Measurements from ENCODE around the gene SNTG2.
"Not testable (repeated sequence)": the region's sequence is repeated elsewhere in the genome, so short reads cannot be mapped to it uniquely, and the experiment has no call there.

SNTG2 gene

GRCh38 chr2:1363367-1363766 lies 412.7 kb downstream of the SNTG2 start:
- no peak for DNase-seq (ENCODE audit: low read depth in 1 of 2, low spot score in 1 of 2)
- in situ Hi-C loops (cut with HindIII; ENCODE audit: low pct_unique_long_range_greater_than_20kb, low sequenced_read_pairs), result no loop called here
- TF ChIP-seq JUND (IDR thresholded peaks at IDR 0.05; ENCODE audit: low read depth), result no peak

DNA sequence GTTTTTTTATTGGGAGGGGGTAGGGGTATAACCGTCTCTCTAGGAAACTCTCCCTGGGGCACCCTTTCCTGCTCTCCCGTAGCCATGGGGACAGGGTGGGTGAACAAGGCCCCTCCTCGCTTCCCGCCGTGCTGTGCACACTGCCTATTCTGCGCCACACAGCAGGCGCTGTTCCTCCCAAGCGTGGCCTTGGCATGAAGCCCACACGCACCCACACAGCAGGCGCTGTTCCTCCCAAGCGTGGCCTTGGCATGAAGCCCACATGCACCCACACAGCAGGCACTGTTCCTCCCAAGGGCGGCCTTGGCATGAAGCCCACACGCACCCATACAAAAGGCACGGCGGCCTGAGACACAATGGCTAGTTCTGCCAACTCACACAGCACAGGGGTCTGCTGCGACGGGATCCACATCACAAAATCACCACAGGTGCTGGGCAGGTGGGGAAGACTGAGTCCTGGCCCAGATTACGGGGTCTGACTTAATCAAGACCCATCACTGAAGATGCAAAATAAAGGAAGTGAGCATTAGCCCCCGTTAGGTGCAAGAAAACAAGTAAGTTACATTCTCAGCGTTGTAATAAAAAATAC lies 416.0 kb downstream of the SNTG2 start:
- in situ Hi-C loops (cut with HindIII; ENCODE audit: low pct_unique_long_range_greater_than_20kb, low sequenced_read_pairs), result no loop called here
- no peak for DNase-seq (ENCODE audit: low read depth in 1 of 2, low spot score in 1 of 2)
- no peak for TF ChIP-seq JUND (IDR thresholded peaks at IDR 0.05; ENCODE audit: low read depth)

GRCh38 chr2:1367601-1368000 lies 417.0 kb downstream of the SNTG2 start:
- no peak for DNase-seq (ENCODE audit: low read depth in 1 of 2, low spot score in 1 of 2)
- TF ChIP-seq JUND (IDR thresholded peaks at IDR 0.05; ENCODE audit: low read depth), result no peak
- in situ Hi-C loops (cut with HindIII; ENCODE audit: low pct_unique_long_range_greater_than_20kb, low sequenced_read_pairs), result no loop called here

GRCh38 chr2:1369905-1370304 lies 419.3 kb downstream of the SNTG2 start:
- in situ Hi-C loops (cut with HindIII; ENCODE audit: low pct_unique_long_range_greater_than_20kb, low sequenced_read_pairs), result no loop called here
- no peak for TF ChIP-seq JUND (IDR thresholded peaks at IDR 0.05; ENCODE audit: low read depth)
- no peak for DNase-seq (ENCODE audit: low read depth in 1 of 2, low spot score in 1 of 2)

DNA sequence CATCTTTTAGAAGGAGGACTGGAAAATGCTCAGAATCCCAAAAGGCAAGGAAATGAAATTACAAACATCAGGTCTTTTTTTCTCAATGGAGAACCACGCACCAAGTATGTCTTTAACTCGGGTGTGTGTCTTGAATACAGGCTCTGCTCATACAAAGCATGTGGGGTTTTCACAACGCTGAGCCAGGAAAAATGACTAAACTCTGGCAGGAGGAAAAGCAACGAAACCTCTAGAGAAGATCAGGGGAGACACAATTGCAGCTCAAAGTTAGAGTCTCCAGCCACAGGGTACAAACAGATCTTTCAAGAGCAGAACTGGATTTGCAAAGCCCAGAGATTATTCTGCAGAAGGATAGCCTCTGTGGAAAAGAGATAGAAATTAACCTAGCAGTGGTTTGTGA lies 419.8 kb downstream of the SNTG2 start:
- TF ChIP-seq JUND (IDR thresholded peaks at IDR 0.05; ENCODE audit: low read depth), result no peak
- in situ Hi-C loops (cut with HindIII; ENCODE audit: low pct_unique_long_range_greater_than_20kb, low sequenced_read_pairs), result no loop called here
- DNase-seq (ENCODE audit: low read depth in 1 of 2, low spot score in 1 of 2), result no peak

- DNase-seq (ENCODE audit: low read depth in 1 of 2, low spot score in 1 of 2), result peak in 1 of 2 experiments; percentile 7
- TF ChIP-seq JUND (IDR thresholded peaks at IDR 0.05; ENCODE audit: low read depth), result no peak
- in situ Hi-C loops (cut with HindIII; ENCODE audit: low pct_unique_long_range_greater_than_20kb, low sequenced_read_pairs), result no loop called here
These were observed 420.4 kb downstream of the SNTG2 start for GRCh38 chr2:1371082-1371481.

DNA sequence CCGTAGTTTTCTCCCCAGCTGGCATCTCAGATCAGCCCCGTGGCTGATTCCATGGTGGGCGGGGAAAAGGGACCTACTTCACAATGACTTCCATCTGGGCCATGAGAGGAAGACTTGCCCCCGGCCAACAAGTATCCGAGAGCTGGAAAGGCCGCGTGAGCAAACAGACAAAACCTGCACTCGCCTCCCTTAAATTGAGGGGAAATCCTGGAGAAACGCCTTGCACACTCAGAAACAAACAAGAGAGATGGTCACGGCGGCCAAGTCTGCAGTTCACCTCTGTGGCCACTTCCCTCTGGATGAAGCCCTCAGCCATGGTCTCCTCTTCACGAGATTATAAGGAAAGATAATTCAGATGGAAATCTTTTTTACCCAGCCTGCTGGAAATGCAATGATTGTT lies 423.2 kb downstream of the SNTG2 start:
- in situ Hi-C loops (cut with HindIII; ENCODE audit: low pct_unique_long_range_greater_than_20kb, low sequenced_read_pairs), result no loop called here
- no peak for DNase-seq (ENCODE audit: low read depth in 1 of 2, low spot score in 1 of 2)
- no peak for TF ChIP-seq JUND (IDR thresholded peaks at IDR 0.05; ENCODE audit: low read depth)

- no peak for TF ChIP-seq JUND (IDR thresholded peaks at IDR 0.05; ENCODE audit: low read depth)
- DNase-seq (ENCODE audit: low read depth in 1 of 2, low spot score in 1 of 2), result no peak
- in situ Hi-C loops (cut with HindIII; ENCODE audit: low pct_unique_long_range_greater_than_20kb, low sequenced_read_pairs), result no loop called here
These were observed 423.6 kb downstream of the SNTG2 start for GRCh38 chr2:1374287-1374686.

- no peak for DNase-seq (ENCODE audit: low read depth in 1 of 2, low spot score in 1 of 2)
- in situ Hi-C loops (cut with HindIII; ENCODE audit: low pct_unique_long_range_greater_than_20kb, low sequenced_read_pairs), result no loop called here
These were observed 425.1 kb downstream of the SNTG2 start for GRCh38 chr2:1375794-1376193.

GRCh38 chr2:1377473-1377872 lies 426.8 kb downstream of the SNTG2 start:
- in situ Hi-C loops (cut with HindIII; ENCODE audit: low pct_unique_long_range_greater_than_20kb, low sequenced_read_pairs), result no loop called here

More at GRCh38 chr2:1375794-1376193, 425.1 kb downstream of the SNTG2 start:
- no peak for TF ChIP-seq JUND (IDR thresholded peaks at IDR 0.05; ENCODE audit: low read depth)

GRCh38 chr2:1378456-1379150 lies 428.0 kb downstream of the SNTG2 start:
- in situ Hi-C loops (cut with HindIII; ENCODE audit: low pct_unique_long_range_greater_than_20kb, low sequenced_read_pairs), result no loop called here
- no peak for DNase-seq (ENCODE audit: low read depth in 1 of 2, low spot score in 1 of 2)
- no peak for TF ChIP-seq JUND (IDR thresholded peaks at IDR 0.05; ENCODE audit: low read depth)

More at GRCh38 chr2:1377473-1377872, 426.8 kb downstream of the SNTG2 start:
- no peak for TF ChIP-seq JUND (IDR thresholded peaks at IDR 0.05; ENCODE audit: low read depth)
- no peak for DNase-seq (ENCODE audit: low read depth in 1 of 2, low spot score in 1 of 2)

DNA sequence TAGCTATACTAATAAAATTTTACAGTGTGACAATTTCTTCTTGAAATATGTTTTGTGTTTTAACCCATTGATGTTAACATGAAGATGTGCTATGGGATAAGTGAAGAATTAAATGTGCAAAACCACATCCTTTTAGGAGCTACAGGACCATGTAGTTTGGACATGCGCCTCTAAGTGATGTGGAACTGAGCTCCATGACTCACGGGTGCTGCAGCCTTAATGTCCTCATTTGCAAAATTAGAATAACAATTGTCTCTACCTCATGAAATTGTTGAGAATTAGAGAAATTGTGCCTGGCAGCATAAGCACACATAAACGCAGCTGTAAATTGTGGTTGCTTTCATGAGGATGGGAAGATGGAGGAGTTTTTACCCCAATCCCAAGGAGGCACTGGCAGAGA lies 431.0 kb downstream of the SNTG2 start:
- in situ Hi-C loops (cut with HindIII; ENCODE audit: low pct_unique_long_range_greater_than_20kb, low sequenced_read_pairs), result no loop called here
- no peak for DNase-seq (ENCODE audit: low read depth in 1 of 2, low spot score in 1 of 2)
- no peak for TF ChIP-seq JUND (IDR thresholded peaks at IDR 0.05; ENCODE audit: low read depth)

DNA sequence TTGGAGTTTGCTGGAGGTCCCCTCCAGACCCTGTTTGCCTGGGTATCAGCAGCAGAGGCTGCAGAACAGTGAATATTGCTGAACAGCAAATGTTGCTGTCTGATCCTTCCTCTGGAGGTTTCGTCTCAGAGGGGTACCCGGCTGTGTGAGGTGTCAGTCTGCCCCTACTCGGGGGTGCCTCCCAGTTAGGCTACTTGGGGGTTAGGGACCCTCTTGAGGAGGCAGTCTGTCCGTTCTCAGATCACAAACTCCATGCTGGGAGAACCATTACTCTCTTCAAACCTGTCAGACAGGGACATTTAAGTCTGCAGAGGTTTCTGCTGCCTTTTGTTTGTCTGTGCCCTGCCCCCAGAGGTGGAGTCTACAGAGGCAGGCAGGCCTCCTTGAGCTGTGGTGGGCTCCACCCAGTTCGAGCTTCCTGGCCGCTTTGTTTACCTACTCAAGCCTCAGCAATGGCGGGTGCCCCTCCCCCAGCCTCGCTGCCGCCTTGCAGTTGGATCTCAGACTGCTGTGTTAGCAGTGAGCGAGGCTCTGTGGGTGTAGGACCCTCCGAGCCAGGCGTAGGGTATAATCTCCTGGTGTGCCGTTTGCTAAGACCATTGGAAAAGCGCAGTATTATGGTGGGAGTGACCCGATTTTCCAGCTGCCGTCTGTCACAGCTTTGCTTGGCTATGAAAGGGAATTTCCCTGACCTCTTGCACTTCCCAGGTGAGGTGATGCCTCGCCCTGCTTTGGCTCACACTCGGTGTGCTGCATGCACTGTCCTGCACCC lies 437.5 kb downstream of the SNTG2 start:
- in situ Hi-C loops (cut with HindIII; ENCODE audit: low pct_unique_long_range_greater_than_20kb, low sequenced_read_pairs); DNase-seq (ENCODE audit: low read depth in 1 of 2, low spot score in 1 of 2): not testable (repeated sequence)

- DNase-seq (ENCODE audit: low read depth in 1 of 2, low spot score in 1 of 2); in situ Hi-C loops (cut with HindIII; ENCODE audit: low pct_unique_long_range_greater_than_20kb, low sequenced_read_pairs): not testable (repeated sequence)
These were observed 439.5 kb downstream of the SNTG2 start for GRCh38 chr2:1390118-1390517.

All from T47D (cell line).